OCI-M1 (cell line): ENCODE measurements around the gene UBXN1.
"Not testable (repeated sequence)": the region's sequence is repeated elsewhere in the genome, so short reads cannot be mapped to it uniquely, and the experiment has no call there.

Experiments
- DNase-seq: peaks from one replicate; lab custom pipeline; 2025; lab: John Stamatoyannopoulos, UW

UBXN1 gene

DNA sequence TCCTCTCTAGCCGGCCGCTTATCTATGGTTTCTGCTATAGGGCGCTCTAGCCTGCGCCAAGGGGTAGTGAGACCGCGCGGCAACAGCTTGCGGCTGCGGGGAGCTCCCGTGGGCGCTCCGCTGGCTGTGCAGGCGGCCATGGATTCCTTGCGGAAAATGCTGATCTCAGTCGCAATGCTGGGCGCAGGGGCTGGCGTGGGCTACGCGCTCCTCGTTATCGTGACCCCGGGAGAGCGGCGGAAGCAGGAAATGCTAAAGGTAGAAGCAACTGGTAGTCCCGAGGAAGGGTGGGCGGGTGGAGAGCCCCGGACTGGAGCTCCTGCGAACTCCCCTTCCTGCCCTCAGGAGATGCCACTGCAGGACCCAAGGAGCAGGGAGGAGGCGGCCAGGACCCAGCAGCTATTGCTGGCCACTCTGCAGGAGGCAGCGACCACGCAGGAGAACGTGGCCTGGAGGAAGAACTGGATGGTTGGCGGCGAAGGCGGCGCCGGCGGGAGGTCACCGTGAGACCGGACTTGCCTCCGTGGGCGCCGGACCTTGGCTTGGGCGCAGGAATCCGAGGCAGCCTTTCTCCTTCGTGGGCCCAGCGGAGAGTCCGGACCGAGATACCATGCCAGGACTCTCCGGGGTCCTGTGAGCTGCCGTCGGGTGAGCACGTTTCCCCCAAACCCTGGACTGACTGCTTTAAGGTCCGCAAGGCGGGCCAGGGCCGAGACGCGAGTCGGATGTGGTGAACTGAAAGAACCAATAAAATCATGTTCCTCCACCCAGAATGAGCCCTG lies 7.1 kb downstream of the UBXN1 start, which contains the start of the genes LBHD1 and UQCC3:
TSS of gene LBHD1 (minus strand) at position 660 of the 782 bp plus-strand sequence. CDS start 2,236 bp downstream, outside the sequence.
TSS of gene UQCC3 (plus strand) at position 66 of the 782 bp plus-strand sequence. CDS start at position 139, 73 bp downstream.
- peak; percentile 92 for DNase-seq

DNA sequence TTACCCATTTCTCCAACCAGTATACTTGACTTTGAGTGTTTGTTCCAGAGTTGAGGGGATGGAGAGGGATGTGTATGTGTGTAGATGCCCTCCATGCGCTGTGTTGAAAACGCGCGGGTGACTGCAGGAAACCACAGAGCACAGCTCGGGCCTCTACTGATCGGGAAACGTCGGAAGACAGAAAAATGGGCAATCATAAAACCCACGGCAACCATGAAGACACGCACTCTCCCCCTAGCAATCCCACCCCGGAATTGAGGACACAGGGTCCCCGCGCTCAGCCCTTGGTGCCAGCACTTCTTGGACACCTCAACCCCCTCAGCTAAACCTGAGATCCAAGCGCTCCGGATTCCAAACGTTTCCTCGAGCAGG lies 7.7 kb downstream of the UBXN1 start:
- DNase-seq = no peak

DNA sequence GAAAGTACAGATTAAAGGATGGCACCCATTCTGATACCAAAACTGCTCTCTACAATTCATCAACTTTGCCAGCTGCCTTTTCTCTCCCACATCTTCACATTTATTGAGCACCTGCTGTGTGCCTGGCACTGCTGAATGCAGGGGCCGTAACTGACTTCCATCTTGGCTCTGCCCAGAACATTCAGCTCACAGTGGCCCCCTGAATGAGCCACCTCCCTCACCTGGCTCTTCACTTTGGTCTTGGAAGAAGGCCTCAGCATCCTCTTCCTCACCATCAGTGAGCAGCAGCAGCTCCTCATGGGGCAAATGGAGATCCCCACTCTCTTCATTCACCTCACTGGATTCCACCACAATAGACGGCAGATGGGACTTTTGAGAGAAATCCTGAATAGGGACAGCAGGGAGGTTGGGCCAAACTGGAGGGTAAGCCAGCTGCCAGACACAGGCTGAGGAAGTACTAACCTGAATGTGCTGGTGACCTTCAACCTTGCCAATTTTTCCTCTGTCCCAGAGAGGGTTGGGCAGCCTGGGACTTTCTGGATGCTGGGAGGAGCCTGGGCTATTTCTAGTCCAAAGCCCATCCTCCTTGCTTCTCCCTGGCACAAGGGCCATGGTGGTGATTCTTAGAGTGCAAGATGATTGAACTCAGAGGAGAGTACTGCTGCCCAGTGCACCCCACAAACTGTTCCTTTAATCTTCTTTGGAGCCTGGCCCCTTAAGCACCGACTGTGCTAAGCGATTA lies 9.3 kb downstream of the UBXN1 start:
- peak; percentile 31 for DNase-seq

DNA sequence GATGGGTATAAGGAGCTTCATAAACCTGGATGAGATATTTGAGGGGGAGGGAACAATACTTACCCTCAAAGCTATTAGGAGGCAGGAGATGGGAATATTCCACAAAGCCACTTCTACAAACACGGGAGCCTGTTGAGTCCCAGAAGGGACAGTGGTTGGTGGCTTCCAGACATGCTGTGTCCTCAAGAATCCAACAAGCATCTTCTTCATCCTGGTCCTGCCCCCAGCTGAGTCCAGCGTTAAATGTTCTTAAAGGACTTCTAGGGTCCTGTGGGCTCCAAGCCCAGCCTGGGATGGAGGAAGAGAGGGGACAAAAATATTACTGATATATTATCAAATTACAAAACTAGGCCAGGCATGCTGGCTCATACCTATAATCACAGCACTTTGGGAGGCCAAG lies 11.4 kb downstream of the UBXN1 start:
- no peak for DNase-seq

DNA sequence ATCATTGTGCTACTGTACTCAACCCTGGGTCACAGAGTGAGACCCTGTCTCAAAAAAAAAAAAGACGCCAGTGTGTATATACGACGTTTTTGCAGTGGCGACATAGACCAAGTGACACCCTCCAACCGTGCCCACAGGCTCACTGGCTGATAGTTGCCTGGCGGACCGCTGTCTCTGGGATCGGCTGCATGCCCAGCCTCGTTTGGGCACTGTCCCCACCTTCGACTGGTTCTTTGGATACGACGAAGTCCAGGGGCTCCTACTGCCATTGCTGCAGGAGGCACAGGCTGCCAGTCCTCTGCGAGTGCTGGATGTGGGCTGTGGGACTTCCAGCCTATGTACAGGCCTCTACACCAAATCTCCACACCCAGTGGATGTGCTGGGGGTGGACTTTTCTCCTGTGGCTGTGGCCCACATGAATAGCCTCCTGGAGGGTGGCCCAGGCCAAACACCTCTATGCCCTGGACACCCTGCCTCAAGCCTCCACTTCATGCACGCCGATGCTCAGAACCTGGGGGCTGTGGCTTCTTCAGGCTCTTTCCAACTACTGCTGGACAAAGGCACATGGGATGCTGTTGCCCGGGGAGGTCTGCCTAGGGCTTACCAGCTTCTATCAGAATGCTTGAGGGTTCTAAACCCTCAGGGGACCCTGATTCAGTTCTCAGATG lies 12.5 kb downstream of the UBXN1 start:
- DNase-seq = peak; percentile 54

DNA sequence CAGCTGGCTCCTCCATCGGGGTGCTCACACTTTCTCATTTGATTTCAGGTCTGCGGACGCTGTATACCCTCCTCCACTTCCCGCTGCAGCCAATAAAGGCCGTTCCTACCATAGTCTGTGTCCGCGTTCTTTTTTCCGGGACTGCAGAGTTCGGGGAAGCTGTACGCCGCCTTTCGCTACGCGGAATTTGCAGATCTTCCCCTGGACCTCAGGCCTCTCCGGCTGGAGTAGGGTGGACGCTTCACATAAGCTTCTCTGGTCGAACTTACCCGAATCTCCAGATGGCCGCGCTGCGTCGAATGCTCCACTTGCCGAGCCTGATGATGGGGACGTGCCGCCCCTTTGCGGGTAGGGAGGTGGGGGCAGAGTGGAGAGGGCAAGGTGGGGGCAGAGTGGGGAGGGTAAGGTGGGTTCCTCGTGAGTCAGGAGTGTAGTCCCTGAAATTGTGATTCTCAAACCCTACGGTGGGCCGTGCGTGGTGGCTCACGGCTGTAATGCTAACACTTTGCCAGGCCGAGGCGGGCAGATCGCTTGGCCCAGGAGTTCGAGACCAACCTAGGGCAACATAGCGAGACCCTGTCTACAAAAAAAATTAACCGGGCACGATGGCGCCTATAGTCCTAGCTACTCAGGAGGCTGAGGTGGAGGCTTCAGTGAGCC lies 13.1 kb downstream of the UBXN1 start:
- peak; percentile 82 for DNase-seq

DNA sequence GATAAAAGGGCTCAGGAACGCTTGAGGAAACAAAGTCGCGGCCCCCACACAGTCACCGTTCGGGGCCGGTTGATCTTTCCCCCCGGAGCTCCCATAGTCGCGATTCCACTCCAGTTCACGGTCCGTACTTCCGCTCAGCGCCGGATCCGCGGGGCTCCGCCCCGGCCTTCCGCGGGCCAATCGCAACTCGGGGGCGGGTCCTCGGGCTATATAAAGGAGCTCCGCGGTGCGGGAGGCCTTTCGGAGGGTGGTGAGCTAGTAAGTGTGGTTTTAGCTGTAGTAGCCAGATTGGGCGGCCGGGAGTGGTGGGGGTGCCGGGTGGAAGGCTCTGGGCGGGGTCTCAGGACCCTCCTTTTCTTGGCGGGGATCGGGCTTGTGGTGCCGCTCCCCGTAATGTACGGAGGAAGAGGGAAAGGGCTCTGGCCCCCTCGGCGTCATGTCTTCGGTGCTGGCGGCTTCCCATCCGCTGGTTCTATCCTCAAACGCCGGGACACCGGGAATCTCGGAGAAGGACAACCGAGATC lies 13.7 kb downstream of the UBXN1 start, which contains the start of the genes C11orf98 and CSKMT:
TSS of gene C11orf98 (minus strand) at position 136 of the 524 bp plus-strand sequence. CDS start at position 95, 41 bp downstream.
TSS of gene CSKMT (plus strand) at position 238 of the 524 bp plus-strand sequence. CDS start 568 bp downstream, outside the sequence.
- DNase-seq = peak; percentile 97

DNA sequence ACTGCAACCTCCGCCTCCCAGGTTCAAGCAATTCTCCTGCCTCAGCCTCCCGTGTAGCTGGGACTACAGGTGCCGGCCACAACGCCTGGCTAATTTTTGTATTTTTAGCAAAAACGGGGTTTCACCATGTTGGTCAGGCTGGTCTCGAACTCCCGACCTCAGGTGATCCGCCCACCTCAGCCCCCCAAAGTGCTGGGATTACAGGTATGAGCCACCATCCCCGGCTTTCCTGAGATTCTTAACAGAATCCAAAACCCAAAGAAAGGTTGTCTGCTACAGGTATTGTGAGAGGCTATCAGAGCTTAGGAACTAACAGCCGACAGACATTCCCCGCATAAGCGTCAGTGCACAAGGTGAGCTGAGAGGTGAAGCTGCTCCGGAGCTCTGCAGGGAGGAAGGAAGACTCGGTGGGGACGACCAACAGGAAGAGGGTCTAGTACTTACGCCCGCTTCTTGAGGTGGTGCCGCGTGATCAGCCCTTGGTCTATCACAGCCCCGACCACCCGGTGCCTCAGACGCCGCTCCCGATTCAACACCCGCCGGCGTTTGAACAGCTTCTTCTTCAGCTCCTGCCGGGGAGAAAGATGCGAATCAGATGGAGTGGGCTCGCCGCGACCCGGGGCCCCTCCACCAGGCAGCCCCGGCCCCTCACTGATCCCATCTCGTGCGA lies 14.3 kb downstream of the UBXN1 start:
- peak; percentile 82 for DNase-seq

DNA sequence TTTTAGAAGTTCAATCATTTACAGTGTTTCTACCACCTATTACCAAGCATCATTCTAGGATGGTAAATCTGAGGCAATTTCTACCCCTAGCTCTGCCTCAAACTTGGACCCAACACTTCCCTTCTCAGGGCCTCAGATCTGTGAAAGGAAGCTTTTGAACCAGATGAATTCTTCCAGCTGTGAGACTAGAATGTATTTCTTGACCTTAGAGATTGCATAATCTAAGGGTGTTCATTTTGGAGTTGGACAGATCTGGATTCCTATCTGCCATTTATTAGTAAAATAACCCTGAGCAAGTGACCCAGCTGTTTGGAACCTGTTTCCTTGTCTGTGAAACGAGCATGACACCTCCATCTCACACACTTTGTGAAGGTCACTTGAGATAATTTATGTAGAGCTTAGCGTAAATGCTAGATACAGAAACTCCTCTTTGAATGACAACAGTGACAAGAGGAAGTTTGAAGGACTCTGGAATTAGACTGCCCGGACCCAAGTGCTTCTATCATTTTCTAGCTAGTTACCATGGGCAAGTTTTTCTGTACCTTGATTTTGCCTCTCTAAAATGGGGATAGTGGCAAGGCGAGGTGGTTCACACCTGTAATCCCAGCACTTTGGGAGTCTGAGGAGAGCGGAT lies 22.0 kb downstream of the UBXN1 start:
- DNase-seq = peak; percentile 18

DNA sequence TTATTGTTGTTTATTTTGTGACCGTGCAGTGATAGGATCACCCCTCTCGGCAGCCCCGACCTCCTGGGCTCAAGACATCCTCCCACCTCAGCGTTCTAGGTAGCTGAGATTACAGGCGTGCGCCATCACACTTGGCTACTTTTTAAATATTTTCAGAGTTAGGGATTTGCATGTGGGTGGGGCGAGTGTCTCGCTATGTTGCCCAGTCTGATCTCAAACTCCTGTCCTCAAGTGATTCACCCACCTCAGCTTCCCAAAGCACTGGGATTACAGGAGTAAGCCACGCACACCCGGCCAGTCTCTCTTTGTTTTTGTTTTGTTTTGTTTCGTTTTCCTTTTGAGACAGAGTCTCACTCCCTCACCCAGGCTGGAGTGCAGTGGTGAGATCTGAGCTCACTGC lies 24.6 kb downstream of the UBXN1 start:
- no peak for DNase-seq

DNA sequence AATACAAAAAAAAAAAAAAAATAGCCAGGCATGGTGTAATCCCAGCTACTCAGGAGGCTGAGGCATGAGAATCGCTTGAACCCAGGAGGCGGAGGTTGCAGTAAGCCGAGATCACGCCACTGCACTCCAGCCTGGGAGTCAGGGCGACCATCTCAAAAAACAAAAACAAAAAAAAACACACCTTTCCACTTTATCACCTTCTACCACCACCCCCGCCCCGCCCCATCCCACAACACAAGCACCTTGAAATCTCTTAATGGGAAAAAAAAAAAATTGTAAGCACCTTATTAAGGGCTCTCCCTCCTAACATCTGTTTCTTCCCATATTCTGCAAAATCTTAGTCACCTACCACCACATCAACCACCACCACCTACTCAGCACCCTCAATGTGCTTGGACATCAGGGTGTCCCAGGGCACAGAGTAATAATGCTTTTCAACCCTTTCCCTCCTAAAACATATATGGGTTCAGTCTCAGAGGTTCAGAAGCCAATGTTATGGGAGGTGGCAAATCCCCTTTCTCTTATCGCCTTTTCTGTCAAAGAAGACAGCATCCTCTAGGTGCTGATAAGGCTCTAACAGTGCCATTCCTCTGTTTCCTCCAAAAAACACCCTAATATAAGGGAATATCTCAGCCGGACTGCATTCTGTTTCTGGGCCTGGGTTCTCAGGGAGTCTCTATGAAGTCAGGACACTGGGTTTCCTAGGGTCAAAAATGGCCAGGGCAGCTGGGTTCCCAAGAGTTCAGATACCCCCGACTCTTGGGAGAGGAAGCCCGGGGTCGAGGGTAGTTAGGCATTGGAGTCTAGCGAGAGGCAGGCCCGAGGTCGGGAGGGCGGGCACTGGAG lies 26.5 kb downstream of the UBXN1 start:
- peak; percentile 56 for DNase-seq

DNA sequence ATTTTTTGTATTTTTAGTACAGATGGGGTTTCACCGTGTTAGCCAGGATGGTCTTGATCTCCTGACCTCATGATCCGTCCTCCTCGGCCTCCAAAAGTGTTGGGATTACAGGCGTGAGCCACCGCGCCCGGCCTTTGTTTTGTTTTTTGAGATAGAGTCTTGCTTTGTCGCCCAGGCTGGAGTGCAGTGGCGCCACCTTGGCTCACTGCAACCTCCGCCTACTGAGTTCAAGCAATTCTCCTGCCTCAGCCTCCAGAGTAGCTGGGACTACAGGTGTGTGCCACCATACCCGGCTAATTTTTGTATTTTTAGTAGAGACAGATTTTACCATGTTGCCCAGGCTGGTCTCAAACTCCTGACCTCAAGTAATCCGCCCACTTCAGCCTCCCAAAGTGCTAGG lies 28.6 kb downstream of the UBXN1 start:
- DNase-seq = not testable (repeated sequence)

DNA sequence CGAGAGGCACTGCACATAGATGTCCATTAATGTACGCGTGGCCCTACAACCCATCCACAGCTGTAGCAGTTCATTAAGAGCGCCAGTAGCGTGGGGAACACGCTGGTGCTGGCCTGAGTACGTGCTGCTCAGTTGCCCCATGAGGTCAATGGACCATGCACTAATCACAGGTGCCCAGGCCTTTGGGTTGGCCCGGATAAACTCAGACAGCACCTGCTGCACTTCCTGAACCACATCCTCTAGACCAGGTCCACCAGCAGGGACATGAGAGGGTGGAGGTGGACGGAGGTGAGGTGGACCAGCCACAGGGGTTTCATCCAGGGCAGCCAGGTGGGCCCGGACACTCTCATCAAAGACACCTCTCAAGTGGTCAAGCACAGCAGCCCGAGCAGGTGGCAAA lies 29.4 kb downstream of the UBXN1 start:
- DNase-seq = no peak

DNA sequence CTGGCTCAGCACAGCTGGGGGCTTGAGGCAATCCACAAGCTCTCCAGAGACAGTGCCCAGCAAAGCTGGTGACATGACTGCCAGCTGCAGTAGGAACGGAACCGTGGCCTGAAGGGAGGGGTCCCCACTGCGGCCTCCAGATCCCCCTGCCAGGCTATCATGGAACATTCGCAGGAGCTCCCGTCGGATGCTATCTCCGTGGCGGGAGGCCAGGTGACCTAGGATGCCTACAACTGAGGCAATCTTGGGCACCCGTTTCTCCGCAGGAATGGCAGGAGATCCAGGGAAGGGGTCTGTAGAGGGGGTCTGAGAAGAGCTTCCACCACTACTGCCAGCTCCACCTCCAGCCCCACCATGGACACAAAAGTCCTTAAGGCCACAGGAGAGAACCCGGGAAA lies 29.9 kb downstream of the UBXN1 start:
- no peak for DNase-seq

DNA sequence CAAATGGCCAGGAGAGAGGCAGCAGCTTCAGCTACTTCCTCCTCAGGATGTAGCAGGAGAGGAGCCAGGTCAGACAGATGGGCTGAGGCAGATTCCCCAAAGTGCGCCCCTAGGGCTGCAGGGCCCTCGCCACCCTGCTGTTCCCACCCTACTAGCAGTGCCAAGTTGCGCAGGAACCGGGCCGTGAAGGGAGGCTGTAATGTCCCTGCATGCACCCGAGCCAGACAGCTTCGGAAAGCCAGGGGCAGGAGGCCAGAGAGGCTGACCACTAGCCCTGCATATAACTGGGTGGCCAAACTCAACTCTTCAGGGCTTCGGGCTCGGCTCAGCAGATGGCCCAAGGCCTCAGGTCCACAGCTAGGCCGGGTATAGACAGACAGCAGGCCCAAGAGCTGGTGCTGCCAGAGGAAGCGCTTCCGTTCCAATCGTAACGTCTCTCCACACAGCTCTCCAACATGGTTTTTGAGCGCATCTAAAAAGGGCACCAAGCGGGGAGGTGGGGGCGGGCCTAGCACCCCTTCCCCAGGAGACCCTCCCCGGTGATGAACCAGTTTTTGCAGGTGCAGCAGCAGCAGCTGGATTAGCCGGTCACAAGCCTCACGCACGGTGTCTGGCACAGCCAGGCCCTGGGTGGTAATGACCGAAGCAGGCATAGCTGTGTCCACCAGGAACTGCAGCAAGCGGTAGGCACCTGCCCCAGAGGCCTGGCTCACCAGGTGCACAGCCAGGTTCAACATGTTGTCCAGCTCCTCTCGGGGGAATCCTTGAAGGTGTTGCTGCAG lies 30.5 kb downstream of the UBXN1 start:
- no peak for DNase-seq

DNA sequence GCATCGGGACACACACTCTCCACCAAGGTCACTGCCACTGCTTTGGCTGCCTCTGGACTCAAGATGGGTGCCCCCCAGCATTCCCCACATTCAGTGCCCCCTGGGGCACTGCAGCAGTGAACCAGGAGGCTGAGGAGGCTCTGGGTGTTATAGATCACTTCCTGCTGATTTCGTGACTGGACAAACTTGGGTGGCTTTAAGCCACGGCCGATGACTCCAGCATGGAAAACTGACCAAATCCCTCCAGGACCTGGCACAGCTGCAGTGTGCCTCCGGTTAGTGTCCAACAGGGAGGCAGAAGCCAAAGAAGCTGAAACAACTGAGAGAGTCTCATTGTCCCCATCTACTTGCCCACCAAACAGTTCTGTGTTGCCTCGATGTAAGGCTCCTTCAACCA lies 31.3 kb downstream of the UBXN1 start:
- no peak for DNase-seq

DNA sequence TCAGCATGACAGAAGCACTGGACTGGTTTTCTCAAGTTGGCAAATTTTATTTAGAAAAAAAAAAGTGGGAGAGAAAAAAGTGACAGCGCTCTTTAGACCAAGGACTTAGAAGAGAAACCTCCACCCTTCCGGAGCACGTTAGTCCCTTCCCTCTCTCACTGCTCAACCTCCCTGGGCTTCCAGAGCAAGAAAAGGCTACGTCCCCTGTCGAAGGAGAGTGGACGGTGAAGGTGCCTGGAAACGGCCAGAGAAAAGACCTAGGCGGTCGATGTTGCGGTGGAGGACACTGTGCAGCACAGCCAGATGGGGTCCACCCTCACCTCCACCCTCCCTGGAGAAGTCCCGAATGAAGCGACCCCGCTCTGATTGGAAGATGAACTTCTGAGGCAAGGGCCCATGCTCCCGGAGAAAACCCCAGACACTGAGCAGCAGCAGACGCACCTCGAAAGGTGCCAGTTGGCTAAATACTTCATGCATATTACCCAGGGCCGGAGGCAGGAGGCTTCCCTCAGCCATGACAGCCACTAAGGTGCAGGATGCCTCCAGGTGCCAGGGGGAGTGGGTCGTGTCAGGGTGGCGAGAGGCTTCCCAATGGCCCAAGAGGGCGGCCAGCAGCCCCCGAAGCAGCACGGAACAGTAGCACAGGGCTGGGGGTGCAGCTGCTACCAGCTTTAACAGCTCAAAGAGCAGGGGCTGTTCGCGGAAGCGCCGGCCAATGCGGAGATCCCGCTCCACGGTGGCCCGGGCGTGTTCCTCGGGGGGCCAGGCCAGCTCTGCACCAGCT lies 31.9 kb downstream of the UBXN1 start:
- no peak for DNase-seq
